MM.1S (cell line): ENCODE data around the gene MYL9.

Experiments
- DNase-seq: peaks from one replicate; pipeline ENCODE4 v3.0.0-alpha.2; 2015
- H2AFZ ChIP-seq: fragments of 300-600 bp; sonication (generic); 2 replicates; pipeline ENCODE4 v1.6.0; 2016; ENCODE audit warnings: antibody characterized with exemption, low read length
- H3F3A ChIP-seq: fragments of 300-600 bp; sonication (generic); 2 replicates; pipeline ENCODE4 v1.6.1; 2016; ENCODE audit warnings: mild to moderate bottlenecking, antibody characterized with exemption, low read length, moderate library complexity, mixed read lengths; ENCODE audit not compliant: insufficient read depth
- H3K27ac ChIP-seq: fragments of 300-600 bp; sonication (generic); 2 replicates; pipeline ENCODE4 v1.5.1; 2016; ENCODE audit warnings: mild to moderate bottlenecking, low read length
- H3K27me3 ChIP-seq: fragments of 300-600 bp; sonication (generic); replicated peaks from 2 replicates; pipeline ENCODE4 v1.6.0; 2016; ENCODE audit warnings: low read length; ENCODE audit not compliant: insufficient read depth
- H3K36me3 ChIP-seq: fragments of 300-600 bp; sonication (generic); replicated peaks from 2 replicates; pipeline ENCODE4 v1.6.1; 2016; ENCODE audit warnings: mild to moderate bottlenecking, low read length, mixed read lengths; ENCODE audit not compliant: insufficient read depth
- H3K4me1 ChIP-seq: fragments of 300-600 bp; sonication (generic); 2 replicates; pipeline ENCODE4 v1.6.1; 2016; ENCODE audit warnings: low read length, mixed read lengths
- H3K4me2 ChIP-seq: fragments of 300-600 bp; sonication (generic); 2 replicates; pipeline ENCODE4 v1.6.0; 2016; ENCODE audit warnings: low read depth, low read length
- H3K4me3 ChIP-seq: fragments of 300-600 bp; sonication (generic); 2 replicates; pipeline ENCODE4 v1.5.1; 2016; ENCODE audit warnings: low read length, mixed read lengths
- H3K79me2 ChIP-seq: fragments of 300-600 bp; sonication (generic); 2 replicates; pipeline ENCODE4 v1.6.1; 2016; ENCODE audit warnings: mixed run types, low read length, mixed read lengths
- H3K9ac ChIP-seq: fragments of 300-600 bp; sonication (generic); 2 replicates; pipeline ENCODE4 v1.6.1; 2016; ENCODE audit warnings: low read length, mixed read lengths
- H3K9me2 ChIP-seq: fragments of 300-600 bp; sonication (generic); replicated peaks from 2 replicates; pipeline ENCODE4 v1.6.1; 2016; ENCODE audit warnings: mild to moderate bottlenecking, low read length, mixed read lengths; ENCODE audit not compliant: insufficient read depth
- H3K9me3 ChIP-seq: fragments of 300-600 bp; sonication (generic); replicated peaks from 2 replicates; pipeline ENCODE4 v1.6.1; 2016; ENCODE audit warnings: mild to moderate bottlenecking, low read length, mixed read lengths; ENCODE audit not compliant: insufficient read depth
- H4K20me1 ChIP-seq: fragments of 300-600 bp; sonication (generic); 2 replicates; pipeline ENCODE4 v1.6.1; 2016; ENCODE audit warnings: mild to moderate bottlenecking, low read length, moderate library complexity, mixed read lengths; ENCODE audit not compliant: insufficient read depth
- EZH2 ChIP-seq: fragments of 300-600 bp; sonication (generic); optimal IDR thresholded peaks from 2 replicates; pipeline ENCODE3; 2017; ENCODE audit warnings: low read depth, mild to moderate bottlenecking, antibody characterized with exemption, low read length, mixed read lengths
- EZH2phosphoT487 ChIP-seq: fragments of 300-600 bp; sonication (generic); IDR thresholded peaks from 2 replicates; pipeline ENCODE4 v1.6.1; 2018; ENCODE audit warnings: antibody characterized with exemption, low read length
- TF ChIP-seq, protein P1 (sequence below): fragments of 300-600 bp; sonication (generic); IDR thresholded peaks from 2 replicates; pipeline ENCODE4 v1.5.1; 2016; ENCODE audit warnings: antibody characterized with exemption, low read length, mixed read lengths

Gene MYL9

DNA sequence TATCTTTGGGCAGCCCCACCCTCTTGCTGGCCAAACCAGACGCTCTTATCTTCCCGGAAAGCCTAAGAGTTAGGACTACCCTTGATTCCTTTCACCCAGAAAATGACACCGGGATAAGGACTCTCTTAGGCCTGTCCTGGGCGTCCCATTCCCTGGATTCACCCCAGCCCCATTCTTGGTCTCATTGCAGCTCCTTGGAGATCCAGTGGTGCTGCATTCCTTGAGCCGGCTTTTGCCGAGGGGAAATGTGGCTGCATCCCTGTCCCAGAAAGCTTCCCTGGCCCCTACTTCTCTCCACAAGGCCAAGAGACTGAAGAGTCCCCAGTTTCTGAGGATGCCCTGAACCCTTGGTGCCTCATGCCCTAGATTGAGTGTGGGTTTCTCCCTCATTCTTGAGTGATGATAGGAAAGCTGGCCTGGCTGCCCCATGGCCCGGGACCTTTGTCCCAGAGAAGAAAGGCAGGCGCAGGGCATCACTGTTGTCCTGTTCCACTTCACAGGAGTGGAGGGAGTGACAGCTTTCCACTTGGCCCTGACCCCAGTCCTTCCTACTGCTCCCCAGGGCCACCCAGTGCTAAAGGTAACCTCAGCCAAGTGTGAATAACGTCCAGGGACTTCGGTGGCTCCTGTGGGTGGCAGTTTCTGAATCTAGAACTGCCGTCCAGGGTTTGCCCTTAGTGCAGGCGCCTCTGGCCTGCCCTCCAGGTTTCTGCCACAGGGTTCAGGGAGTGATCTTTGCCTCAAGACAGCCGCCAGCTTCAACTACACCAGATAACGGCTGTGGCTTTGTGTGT lies 42.7 kb upstream of the MYL9 start:
- H3K36me3 ChIP-seq = no peaks in the 10 kb centered on the region
- H3K79me2 ChIP-seq = no peaks in the 10 kb centered on the region
- no peaks in the 10 kb centered on the region; the same call in 1 of the 2 replicates for H3F3A ChIP-seq
- TF ChIP-seq EZH2 (no peak), EZH2phosphoT487 (no peak)
- TF ChIP-seq, protein P1, sequence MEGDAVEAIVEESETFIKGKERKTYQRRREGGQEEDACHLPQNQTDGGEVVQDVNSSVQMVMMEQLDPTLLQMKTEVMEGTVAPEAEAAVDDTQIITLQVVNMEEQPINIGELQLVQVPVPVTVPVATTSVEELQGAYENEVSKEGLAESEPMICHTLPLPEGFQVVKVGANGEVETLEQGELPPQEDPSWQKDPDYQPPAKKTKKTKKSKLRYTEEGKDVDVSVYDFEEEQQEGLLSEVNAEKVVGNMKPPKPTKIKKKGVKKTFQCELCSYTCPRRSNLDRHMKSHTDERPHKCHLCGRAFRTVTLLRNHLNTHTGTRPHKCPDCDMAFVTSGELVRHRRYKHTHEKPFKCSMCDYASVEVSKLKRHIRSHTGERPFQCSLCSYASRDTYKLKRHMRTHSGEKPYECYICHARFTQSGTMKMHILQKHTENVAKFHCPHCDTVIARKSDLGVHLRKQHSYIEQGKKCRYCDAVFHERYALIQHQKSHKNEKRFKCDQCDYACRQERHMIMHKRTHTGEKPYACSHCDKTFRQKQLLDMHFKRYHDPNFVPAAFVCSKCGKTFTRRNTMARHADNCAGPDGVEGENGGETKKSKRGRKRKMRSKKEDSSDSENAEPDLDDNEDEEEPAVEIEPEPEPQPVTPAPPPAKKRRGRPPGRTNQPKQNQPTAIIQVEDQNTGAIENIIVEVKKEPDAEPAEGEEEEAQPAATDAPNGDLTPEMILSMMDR = no peak
- H3K4me2 ChIP-seq = no peak overlapping the region
- no peaks in the 10 kb centered on the region for H4K20me1 ChIP-seq
- no peak overlapping the region for H3K4me3 ChIP-seq
- DNase-seq = no peak
- H3K9me2 ChIP-seq = no peaks in the 10 kb centered on the region
- no peak overlapping the region for H2AFZ ChIP-seq
- no peaks in the 10 kb centered on the region for H3K9me3 ChIP-seq
- H3K4me1 ChIP-seq = peaks cover 8% of the 10 kb centered on the region
- no peaks in the 10 kb centered on the region for H3K27me3 ChIP-seq
- no peak overlapping the region for H3K9ac ChIP-seq
- no peak overlapping the region for H3K27ac ChIP-seq

DNA sequence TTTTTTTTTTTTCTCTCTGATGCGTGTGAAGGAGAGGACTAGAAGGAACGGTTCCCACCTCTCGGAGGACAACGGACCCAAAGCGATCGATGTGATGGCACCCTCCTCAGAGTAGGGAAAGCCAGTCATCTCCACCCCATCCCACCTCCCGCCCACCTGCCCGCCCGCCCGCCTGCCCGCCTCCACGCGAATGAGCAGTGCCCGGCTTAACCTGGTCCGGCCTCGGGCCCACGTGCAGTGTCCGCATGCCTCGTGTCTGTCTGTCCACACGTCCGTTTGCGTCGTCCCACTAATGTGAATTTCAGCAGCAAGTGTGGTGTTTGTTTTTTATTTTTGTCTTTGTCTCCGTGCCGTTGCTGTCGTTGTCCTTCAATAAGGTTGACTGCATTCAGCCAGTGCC lies 42.1 kb upstream of the MYL9 start:
- peaks cover 4% of the 10 kb centered on the region; the same call in 1 of the 2 replicates for H3K4me1 ChIP-seq
- H3K9ac ChIP-seq = no peak overlapping the region
- DNase-seq = no peak
- no peaks in the 10 kb centered on the region for H3K27me3 ChIP-seq
- H3K4me2 ChIP-seq = no peak overlapping the region
- H3K27ac ChIP-seq = no peak overlapping the region
- TF ChIP-seq, protein P1 = no peak
- TF ChIP-seq EZH2 (no peak), EZH2phosphoT487 (no peak)
- H4K20me1 ChIP-seq = no peaks in the 10 kb centered on the region
- no peak overlapping the region for H3K4me3 ChIP-seq
- no peaks in the 10 kb centered on the region for H3K9me2 ChIP-seq
- no peaks in the 10 kb centered on the region for H3F3A ChIP-seq
- H3K36me3 ChIP-seq = no peaks in the 10 kb centered on the region
- no peak overlapping the region for H2AFZ ChIP-seq
- H3K9me3 ChIP-seq = no peaks in the 10 kb centered on the region
- H3K79me2 ChIP-seq = no peaks in the 10 kb centered on the region

DNA sequence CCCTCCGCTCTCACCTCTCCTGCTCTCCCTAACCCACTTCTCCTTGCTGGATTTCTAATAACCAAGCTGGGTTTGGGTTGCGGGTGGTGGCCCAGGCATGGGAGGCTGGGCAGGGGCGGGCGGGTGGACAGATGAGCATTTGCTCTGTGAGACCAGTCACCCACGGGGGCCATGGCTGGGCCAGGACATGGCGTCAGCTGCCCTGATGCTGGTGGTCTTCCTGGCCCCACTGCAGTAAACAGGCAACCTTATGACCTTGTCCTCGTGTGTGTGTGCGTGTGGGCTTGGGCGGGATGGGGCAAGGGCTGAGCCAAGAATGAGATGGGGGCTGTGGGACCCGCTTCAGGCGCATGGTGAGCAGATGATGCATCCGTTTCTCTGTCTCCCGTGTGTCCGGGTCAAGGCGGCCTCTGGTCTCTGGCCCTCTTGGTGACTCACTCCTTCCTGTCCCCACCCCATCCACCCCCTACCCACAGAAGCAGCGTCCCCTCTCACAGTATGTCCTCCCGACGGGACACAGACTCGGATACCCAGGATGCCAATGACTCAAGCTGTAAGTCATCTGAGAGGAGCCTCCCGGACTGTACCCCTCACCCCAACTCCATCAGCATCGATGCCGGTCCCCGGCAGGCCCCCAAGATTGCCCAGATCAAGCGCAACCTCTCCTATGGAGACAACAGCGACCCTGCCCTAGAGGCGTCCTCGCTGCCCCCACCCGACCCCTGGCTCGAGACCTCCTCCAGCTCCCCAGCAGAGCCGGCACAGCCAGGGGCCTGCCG lies 41.4 kb upstream of the MYL9 start:
- H3F3A ChIP-seq = no peaks in the 10 kb centered on the region
- TF ChIP-seq, protein P1 = no peak
- TF ChIP-seq EZH2phosphoT487 (no peak), EZH2 (no peak)
- no peaks in the 10 kb centered on the region for H3K9me2 ChIP-seq
- no peaks in the 10 kb centered on the region for H4K20me1 ChIP-seq
- no peaks in the 10 kb centered on the region for H3K27me3 ChIP-seq
- no peak overlapping the region for H3K9ac ChIP-seq
- H3K4me3 ChIP-seq = no peak overlapping the region
- no peak for DNase-seq
- no peak overlapping the region for H3K4me2 ChIP-seq
- no peaks in the 10 kb centered on the region for H3K36me3 ChIP-seq
- H3K27ac ChIP-seq = no peak overlapping the region
- H3K9me3 ChIP-seq = no peaks in the 10 kb centered on the region
- no peaks in the 10 kb centered on the region for H3K4me1 ChIP-seq
- no peaks in the 10 kb centered on the region for H3K79me2 ChIP-seq
- H2AFZ ChIP-seq = no peak overlapping the region
